Endothelial cell of umbilical vein (primary cell): Measurements from ENCODE around the gene ITIH5. TPM values are rescaled to one million over a fixed set of nuclear protein-coding genes. Genes with fewer than 3 reads are reported as not detected.

Experiments used
- BruUV-seq: library from RNA; stranded (reverse); fragments of 400-500 nt; replicated peaks from 2 replicates; lab custom pipeline; 2021; lab: Mats Ljungman, UMichigan
- CTCF ChIA-PET: fragments of 300-600, 350-600 bp; sonication (Branson Sonifier 250); formaldehyde crosslinking; loops from one replicate; lab custom pipeline; 2021; ENCODE audit warnings: antibody characterized with exemption, inconsistent platforms; lab: Charles Lee
- POLR2A ChIA-PET: fragments of 300-600, 350-600 bp; sonication (Branson Sonifier 250); formaldehyde crosslinking; loops from one replicate; lab custom pipeline; 2021; ENCODE audit warnings: antibody characterized with exemption, inconsistent platforms; lab: Charles Lee
- DNase-seq: peaks from one replicate; pipeline ENCODE4 v3.0.0-alpha.2; 2011; ENCODE audit warnings: low read depth, low spot score
- FAIRE-seq: peaks from 2 replicates; lab custom pipeline; 2011; peaks lifted over from hg19 to GRCh38; lab: Jason Lieb, UNC
- H2AFZ ChIP-seq: 2 replicates; pipeline ENCODE4 v1.6.0; 2012; ENCODE audit warnings: low read depth, low read length, control low read depth, inconsistent platforms
- H3K27ac ChIP-seq: 2 replicates; pipeline ENCODE4 v1.5.1; 2011; ENCODE audit warnings: low read depth, mild to moderate bottlenecking, control low read depth, low read length, moderate library complexity; ENCODE audit not compliant: insufficient read depth
- H3K27me3 ChIP-seq, 2 experiments: 2 replicates each; pipeline versions ENCODE4 v1.6.0 to v1.6.1; 2011; ENCODE audit warnings: low read length in 2 of 2, mixed read lengths in 1 of 2; ENCODE audit not compliant: control insufficient read depth in 2 of 2, insufficient read depth in 2 of 2
- H3K36me3 ChIP-seq, 2 experiments: 2 replicates in 1 of 2; 3 replicates in 1 of 2; pipeline ENCODE4 v1.5.1; 2011; ENCODE audit warnings: low read length in 2 of 2, mild to moderate bottlenecking in 1 of 2, moderate library complexity in 1 of 2; ENCODE audit not compliant: control insufficient read depth in 2 of 2, insufficient read depth in 2 of 2; ENCODE audit errors: extremely low read depth in 1 of 2
- H3K4me1 ChIP-seq: 3 replicates; pipeline ENCODE4 v1.5.1; 2011; ENCODE audit warnings: mild to moderate bottlenecking, low read length; ENCODE audit not compliant: control insufficient read depth, insufficient read depth; ENCODE audit errors: extremely low read depth
- H3K4me2 ChIP-seq: 2 replicates; pipeline ENCODE4 v1.6.1; 2011; ENCODE audit warnings: low read length, control low read depth, mixed read lengths; ENCODE audit not compliant: insufficient read depth
- H3K4me3 ChIP-seq, 3 experiments: fragments of 200-600 bp in 1 of 3; sonication (generic), shearing (Covaris generic) in 1 of 3; replicated peaks in 1 of 3; 2 replicates each; pipeline ENCODE4 v1.5.1; 2011 to 2016; ENCODE audit warnings: control low read depth in 3 of 3, low read length in 3 of 3, mild to moderate bottlenecking in 2 of 3, inconsistent platforms in 1 of 3, low read depth in 1 of 3, moderate library complexity in 1 of 3; ENCODE audit not compliant: insufficient read depth in 1 of 3
- H3K79me2 ChIP-seq: 2 replicates; pipeline ENCODE4 v1.6.0; 2012; ENCODE audit warnings: low read length, inconsistent platforms; ENCODE audit not compliant: control insufficient read depth, insufficient read depth
- H3K9ac ChIP-seq: replicated peaks from 2 replicates; pipeline ENCODE3; 2011; ENCODE audit warnings: low read length, control low read depth; ENCODE audit not compliant: insufficient read depth; ENCODE audit errors: extremely low read depth
- H3K9me1 ChIP-seq: replicated peaks from 3 replicates; pipeline ENCODE4 v1.6.0; 2011; ENCODE audit warnings: mild to moderate bottlenecking, low read length; ENCODE audit not compliant: control insufficient read depth, insufficient read depth; ENCODE audit errors: extremely low read depth
- H3K9me3 ChIP-seq: replicated peaks from 2 replicates; pipeline ENCODE4 v1.5.1; 2012; ENCODE audit warnings: low read length, inconsistent platforms; ENCODE audit not compliant: control insufficient read depth, insufficient read depth
- H4K20me1 ChIP-seq: replicated peaks from 2 replicates; pipeline ENCODE3; 2011; ENCODE audit warnings: mild to moderate bottlenecking, low read length; ENCODE audit not compliant: control insufficient read depth, insufficient read depth; ENCODE audit errors: extremely low read depth
- EZH2 ChIP-seq: IDR thresholded peaks from 2 replicates; pipeline ENCODE4 v1.6.1; 2012; ENCODE audit warnings: borderline replicate concordance, low read depth, mild to moderate bottlenecking, moderate library complexity, low read length, inconsistent platforms; ENCODE audit not compliant: severe bottlenecking
- FOS ChIP-seq: IDR thresholded peaks from 2 replicates; pipeline ENCODE4 v1.6.1; 2011; ENCODE audit warnings: mild to moderate bottlenecking, low read length, moderate library complexity, borderline replicate concordance; ENCODE audit not compliant: insufficient read depth
- GATA2 ChIP-seq: IDR thresholded peaks from 2 replicates; pipeline ENCODE4 v1.7.0; 2011; ENCODE audit warnings: low read depth, mild to moderate bottlenecking, moderate library complexity, mixed read lengths, low read length; ENCODE audit not compliant: insufficient read length, insufficient read depth
- MYC ChIP-seq: IDR thresholded peaks from one replicate; pipeline ENCODE4 v1.6.1; 2011; ENCODE audit warnings: mild to moderate bottlenecking, low read depth, low read length
- POLR2A ChIP-seq: IDR thresholded peaks from 2 replicates; pipeline ENCODE4 v1.6.1; 2012; ENCODE audit warnings: low read depth, mild to moderate bottlenecking, control low read depth, low read length
- POLR2AphosphoS5 ChIP-seq: IDR thresholded peaks from 2 replicates; pipeline ENCODE4 v1.6.1; 2012; ENCODE audit warnings: low read depth, mild to moderate bottlenecking, control low read depth, low read length, moderate library complexity; ENCODE audit not compliant: insufficient read depth
- dilution Hi-C: fragments of 300-500 bp; cut with MboI; formaldehyde crosslinking; loops from one replicate; pipeline ENCODE4 v1.15.0; 2019; ENCODE audit warnings: low sequenced_read_pairs; ENCODE audit not compliant: extremely low pct_ligation_motif_present
- intact Hi-C: fragments of 100-400 bp; cut with micrococcal nuclease; formaldehyde crosslinking; loops from one replicate; pipeline ENCODE4 v1.10.0; 2022
- polyA plus RNA-seq, 4 experiments: library from polyadenylated mRNA; depleted of rRNA in 3 of 4; stranded (reverse) in 3 of 4; unstranded in 1 of 4; fragments of >200 nt; gene quantifications; 2 replicates each; pipeline versions ENCODE4 v1.2.1 to v1.2.3, GENCODE V29; 2011 to 2012; ENCODE audit warnings: missing spikeins in 1 of 4
- total RNA-seq: library from RNA; stranded (reverse); gene quantifications from 2 replicates; pipeline ENCODE4 v1.2.3, GENCODE V29; 2021
- TF ChIP-seq, protein P1 (sequence below): IDR thresholded peaks from 2 replicates; pipeline ENCODE4 v1.6.1; 2011; ENCODE audit not compliant: insufficient read depth, insufficient read length
- TF ChIP-seq, protein P2 (sequence below), 2 donors: IDR thresholded peaks; 1 replicate in 1 of 2; 2 replicates in 1 of 2; pipeline ENCODE4 v1.5.1; 2011; ENCODE audit warnings: low read length in 2 of 2, mild to moderate bottlenecking in 2 of 2, moderate library complexity in 2 of 2, control low read depth in 1 of 2, inconsistent platforms in 1 of 2, low read depth in 1 of 2; ENCODE audit not compliant: insufficient read depth in 1 of 2; ENCODE audit errors: extremely low read depth in 1 of 2

Gene ITIH5
- total and polyA plus RNA-seq, 2 donors (not counting 3 experiments of a cell fraction or from before 2014, with no cell fraction given), result not detected

DNA sequence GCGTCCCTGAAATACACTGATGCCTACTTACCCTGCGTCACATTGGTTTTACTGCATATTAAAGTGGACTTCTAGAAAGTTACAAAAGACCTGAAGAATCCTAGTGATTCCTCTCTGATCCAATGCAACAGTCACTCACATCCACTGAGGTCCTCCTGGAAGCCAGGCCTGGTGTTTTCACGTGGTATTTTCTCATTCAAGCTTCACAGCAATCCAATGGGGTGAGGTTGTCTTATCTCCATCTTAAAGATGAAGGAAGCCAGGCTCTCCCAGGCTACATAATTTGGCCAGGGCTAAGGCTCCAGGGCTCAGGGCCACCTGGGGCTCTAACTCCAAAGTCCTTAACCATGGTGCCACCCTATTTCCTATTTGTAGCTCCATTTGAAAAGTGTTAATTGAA lies 129.6 kb downstream of the ITIH5 start:
- Histone ChIP-seq H3K27ac (no peak overlapping the region), H3K9ac (no peak overlapping the region), H2AFZ (no peak overlapping the region), H3K9me1 (no peaks in the 10 kb centered on the region), H3K27me3 (no peaks in the 10 kb centered on the region), H3K4me2 (no peak overlapping the region), H3K79me2 (no peaks in the 10 kb centered on the region), H3K4me1 (no peaks in the 10 kb centered on the region), H3K4me3 (no peak overlapping the region), H4K20me1 (no peaks in the 10 kb centered on the region), H3K36me3 (no peaks in the 10 kb centered on the region), H3K9me3 (no peaks in the 10 kb centered on the region)
- CTCF ChIA-PET, result no interaction called here
- BruUV-seq, result no TSS peak
- POLR2A ChIA-PET, result no interaction called here
- FAIRE-seq (no peak), DNase-seq (no peak)
- intact Hi-C loops (no loop called here), dilution Hi-C loops (no loop called here)
- TF ChIP-seq, protein P1, sequence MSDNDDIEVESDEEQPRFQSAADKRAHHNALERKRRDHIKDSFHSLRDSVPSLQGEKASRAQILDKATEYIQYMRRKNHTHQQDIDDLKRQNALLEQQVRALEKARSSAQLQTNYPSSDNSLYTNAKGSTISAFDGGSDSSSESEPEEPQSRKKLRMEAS, result no peak
- TF ChIP-seq MYC (no peak), EZH2 (no peak), GATA2 (no peak), FOS (no peak), POLR2AphosphoS5 (no peak), POLR2A (no peak)
- TF ChIP-seq, protein P2, sequence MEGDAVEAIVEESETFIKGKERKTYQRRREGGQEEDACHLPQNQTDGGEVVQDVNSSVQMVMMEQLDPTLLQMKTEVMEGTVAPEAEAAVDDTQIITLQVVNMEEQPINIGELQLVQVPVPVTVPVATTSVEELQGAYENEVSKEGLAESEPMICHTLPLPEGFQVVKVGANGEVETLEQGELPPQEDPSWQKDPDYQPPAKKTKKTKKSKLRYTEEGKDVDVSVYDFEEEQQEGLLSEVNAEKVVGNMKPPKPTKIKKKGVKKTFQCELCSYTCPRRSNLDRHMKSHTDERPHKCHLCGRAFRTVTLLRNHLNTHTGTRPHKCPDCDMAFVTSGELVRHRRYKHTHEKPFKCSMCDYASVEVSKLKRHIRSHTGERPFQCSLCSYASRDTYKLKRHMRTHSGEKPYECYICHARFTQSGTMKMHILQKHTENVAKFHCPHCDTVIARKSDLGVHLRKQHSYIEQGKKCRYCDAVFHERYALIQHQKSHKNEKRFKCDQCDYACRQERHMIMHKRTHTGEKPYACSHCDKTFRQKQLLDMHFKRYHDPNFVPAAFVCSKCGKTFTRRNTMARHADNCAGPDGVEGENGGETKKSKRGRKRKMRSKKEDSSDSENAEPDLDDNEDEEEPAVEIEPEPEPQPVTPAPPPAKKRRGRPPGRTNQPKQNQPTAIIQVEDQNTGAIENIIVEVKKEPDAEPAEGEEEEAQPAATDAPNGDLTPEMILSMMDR (IDR thresholded peaks at IDR 0.05; ENCODE audit: extremely low read depth in 1 of 2, insufficient read depth in 1 of 2, low read depth in 1 of 2, low read length in 2 of 2), result no peak
